ENCODE data around the gene PTBP1. TPM values are rescaled to one million over a fixed set of nuclear protein-coding genes. Genes with fewer than 3 reads are reported as not detected.

The PTBP1 gene
- total RNA-seq, 2 donors from 2014 or later, result 284 to 457 TPM

GRCh38 chr19:861141-861755, 64.0 kb downstream of the PTBP1 start:
- DNase-seq, result no peak
- Histone ChIP-seq H3K36me3 (no peaks in the 10 kb centered on the region), H3K4me3 (no peak overlapping the region), H3K27me3 (peaks cover 9% of the 10 kb centered on the region), H3K27ac (no peak overlapping the region), H3K4me1 (no peaks in the 10 kb centered on the region), H3K9ac (ENCODE audit: low read depth in 2 of 2, low read length in 2 of 2) (peak overlapping the region in 1 of 2 donors; percentile 1), H3K9me3 (no peaks in the 10 kb centered on the region)
- intact Hi-C loops (cut with DNase I), result loop anchor here (10.0 kb wide), 1 partner anchor 124 kb away; the partner anchor contains the start of gene WDR18
- no peak for TF ChIP-seq CTCF (IDR thresholded peaks at IDR 0.05)

Small RNAs within 50 kb of the gene (microRNA-seq; reads per million reads assigned to microRNA genes)
- 10.5 reads per million, percentile 15 among the genes with 10 or more reads in this experiment for gene MIR3187
- gene MIR4745, result 1.7 reads per million

Other genes starting within 250 kb of the PTBP1 start
- gene BSG, start 224.9 kb upstream of the PTBP1 start, total RNA-seq, result 1,000 to 10,000 TPM in 1 of 2 donors, 100 to 1,000 TPM in 1; 920 to 1,084 TPM
- gene HCN2, start 207.6 kb upstream of the PTBP1 start, total RNA-seq, result under 1 TPM; 0.17 to 0.40 TPM
- 10 to 100 TPM; 50.2 to 77.3 TPM for gene POLRMT, start 163.9 kb upstream of the PTBP1 start, total RNA-seq
- gene FGF22, start 157.6 kb upstream of the PTBP1 start, total RNA-seq, result not detected
- 10 to 100 TPM; 54.6 to 74.7 TPM for gene RNF126, start 134.2 kb upstream of the PTBP1 start, total RNA-seq
- 10 to 100 TPM in 1 of 2 donors, 1 to 10 TPM in 1; 4.5 to 10.1 TPM for gene FSTL3, start 121.1 kb upstream of the PTBP1 start, total RNA-seq
- gene PRSS57, start 102.0 kb upstream of the PTBP1 start, total RNA-seq, result not detected
- gene PALM, start 88.5 kb upstream of the PTBP1 start, total RNA-seq, result 10 to 100 TPM in 1 of 2 donors, 1 to 10 TPM in 1; 3.9 to 13.5 TPM
- 100 to 1,000 TPM; 285 to 320 TPM for gene MISP, start 46.3 kb upstream of the PTBP1 start, total RNA-seq
- under 1 TPM in 1 of 2 donors, not detected in 1; 0.22 TPM for gene PLPPR3, start 24.5 kb downstream of the PTBP1 start, total RNA-seq
- gene AZU1, start 30.4 kb downstream of the PTBP1 start, total RNA-seq, result under 1 TPM in 1 of 2 donors, not detected in 1; 0.27 TPM
- gene PRTN3, start 43.5 kb downstream of the PTBP1 start, total RNA-seq, result not detected
- gene ELANE, start 54.9 kb downstream of the PTBP1 start, total RNA-seq, result not detected
- 10 to 100 TPM; 42.2 to 55.3 TPM for gene CFD, start 62.2 kb downstream of the PTBP1 start, total RNA-seq
- 10 to 100 TPM; 73.3 to 83.2 TPM for gene MED16, start 95.7 kb downstream of the PTBP1 start, total RNA-seq
- not detected for gene RNU6-9, start 96.0 kb downstream of the PTBP1 start, total RNA-seq
- 10 to 100 TPM; 54.5 to 55.6 TPM for gene R3HDM4, start 115.8 kb downstream of the PTBP1 start, total RNA-seq
- gene KISS1R, start 119.9 kb downstream of the PTBP1 start, total RNA-seq, result under 1 TPM in 1 of 2 donors, not detected in 1; 0.21 TPM
- gene ARID3A, start 128.6 kb downstream of the PTBP1 start, total RNA-seq, result 10 to 100 TPM in 1 of 2 donors, 1 to 10 TPM in 1; 8.7 to 13.0 TPM
- gene WDR18, start 186.9 kb downstream of the PTBP1 start, total RNA-seq, result 10 to 100 TPM; 26.5 to 81.5 TPM
- not detected for gene GRIN3B, start 203.0 kb downstream of the PTBP1 start, total RNA-seq
- 100 to 1,000 TPM; 170 to 235 TPM for gene TMEM259, start 223.7 kb downstream of the PTBP1 start, total RNA-seq
- not detected for gene RNU6-2, start 224.1 kb downstream of the PTBP1 start, total RNA-seq
- gene CNN2, start 229.2 kb downstream of the PTBP1 start, total RNA-seq, result 100 to 1,000 TPM; 108 to 132 TPM
- gene ABCA7, start 242.7 kb downstream of the PTBP1 start, total RNA-seq, result 10 to 100 TPM; 23.9 to 31.6 TPM

All from colonic mucosa (tissue), 4 donors.